Stomach (tissue), 9 donors: Measurements from ENCODE around the gene ELF4. TPM values are rescaled to one million over a fixed set of nuclear protein-coding genes. Genes with fewer than 3 reads are reported as not detected.

Experiments
- DNase-seq, 2 donors: peaks; one replicate each; pipeline versions ENCODE4 v3.0.0 to v3.0.0-alpha.2; 2013 to 2019
- H3K27ac ChIP-seq, 5 donors: fragments of 200-600 bp in 4 of 5; sonication (generic) in 4 of 5; one replicate each; pipeline ENCODE4 v1.5.1; 2013 to 2019; ENCODE audit warnings: mild to moderate bottlenecking in 1 of 5, moderate library complexity in 1 of 5
- H3K27me3 ChIP-seq, 3 donors: fragments of 200-600 bp; sonication (generic); one replicate each; pipeline ENCODE4 v1.5.1; 2017 to 2019; ENCODE audit warnings: mixed run types in 1 of 3
- H3K36me3 ChIP-seq, 4 donors: fragments of 200-600 bp; sonication (generic); 1 replicate in 3 of 4; 2 replicates in 1 of 4; pipeline ENCODE4 v1.5.1; 2016 to 2019
- H3K4me1 ChIP-seq, 4 donors: fragments of 200-600 bp; sonication (generic); one replicate each; pipeline ENCODE4 v1.5.1; 2016 to 2019
- H3K4me3 ChIP-seq, 4 donors: fragments of 200-600 bp; sonication (generic) in 3 of 4; one replicate each; pipeline ENCODE4 v1.5.1; 2016 to 2019; ENCODE audit warnings: mild to moderate bottlenecking in 1 of 4
- H3K9me3 ChIP-seq, 4 donors: fragments of 200-600 bp; sonication (generic); one replicate each; pipeline ENCODE4 v1.5.1; 2016 to 2019
- EP300 ChIP-seq: sonication (generic); formaldehyde crosslinking; IDR thresholded peaks from one replicate; pipeline ENCODE4 v1.6.1; 2017; ENCODE audit warnings: antibody characterized with exemption
- POLR2A ChIP-seq, 4 donors: fragments of 450-650 bp; IDR thresholded peaks; one replicate each; pipeline ENCODE4 v1.6.1; 2016; ENCODE audit warnings: antibody characterized with exemption in 4 of 4, control low read depth in 2 of 4, mild to moderate bottlenecking in 1 of 4, moderate library complexity in 1 of 4
- POLR2AphosphoS5 ChIP-seq, 3 donors: sonication (generic); formaldehyde crosslinking; IDR thresholded peaks; one replicate each; pipeline ENCODE4 v1.6.1; 2016; ENCODE audit warnings: antibody characterized with exemption in 3 of 3
- WGBS, 5 donors: extraction: QIAGEN DNeasy Blood & Tissue Kit in 3 of 5; methylation state at CpG; one replicate each; pipeline versions ENCODE4 v1.1.5 to v1.1.7; 2013 to 2018; 5-methylcytosine and 5-hydroxymethylcytosine counted together
- intact Hi-C: fragments of 100-400 bp; cut with DNase I; formaldehyde crosslinking; loops from one replicate; pipeline ENCODE4 v1.15.1; 2023; ENCODE audit warnings: low total_unique reads
- polyA plus RNA-seq, 3 donors: library from polyadenylated mRNA; stranded (reverse); fragments of 200-250 nt; gene quantifications; one replicate each; pipeline ENCODE4 v1.2.3, GENCODE V29; 2013
- total RNA-seq, 5 donors: library from RNA; depleted of rRNA; stranded (reverse); fragments of >200 nt; gene quantifications; one replicate each; pipeline versions ENCODE4 v1.1.0 to v1.2.3, GENCODE V29; 2014 to 2016
- TF ChIP-seq, protein P1 (sequence below), 7 experiments: fragments of 450-650 bp in 4 of 7; fragments of 200-600 bp in 3 of 7; sonication (generic) in 3 of 7; IDR thresholded peaks; one replicate each; pipeline ENCODE4 v1.5.1; 2016 to 2019; ENCODE audit warnings: antibody characterized with exemption in 7 of 7, control low read depth in 2 of 7, mild to moderate bottlenecking in 1 of 7
- donor health status: healthy with polysubstance abuse.
- donor health status: Bipolar disorder and iron deficiency.
- donor health status: healthy.

Gene ELF4
- total and polyA plus RNA-seq, 8 donors, result 3.9 to 34.5 (median 12.7) TPM

- Histone ChIP-seq H3K27ac (peak overlapping the region in 3 of 5 donors; percentile 12 to 32 (median 26)), H3K4me3 (no peak overlapping the region), H3K36me3 (no peaks in the 10 kb centered on the region), H3K27me3 (no peaks in the 10 kb centered on the region), H3K9me3 (no peaks in the 10 kb centered on the region), H3K4me1 (peaks cover 6 to 61% (median 29%) of the 10 kb centered on the region in 4 donors)
- no peak for TF ChIP-seq EP300
- TF ChIP-seq, protein P1, sequence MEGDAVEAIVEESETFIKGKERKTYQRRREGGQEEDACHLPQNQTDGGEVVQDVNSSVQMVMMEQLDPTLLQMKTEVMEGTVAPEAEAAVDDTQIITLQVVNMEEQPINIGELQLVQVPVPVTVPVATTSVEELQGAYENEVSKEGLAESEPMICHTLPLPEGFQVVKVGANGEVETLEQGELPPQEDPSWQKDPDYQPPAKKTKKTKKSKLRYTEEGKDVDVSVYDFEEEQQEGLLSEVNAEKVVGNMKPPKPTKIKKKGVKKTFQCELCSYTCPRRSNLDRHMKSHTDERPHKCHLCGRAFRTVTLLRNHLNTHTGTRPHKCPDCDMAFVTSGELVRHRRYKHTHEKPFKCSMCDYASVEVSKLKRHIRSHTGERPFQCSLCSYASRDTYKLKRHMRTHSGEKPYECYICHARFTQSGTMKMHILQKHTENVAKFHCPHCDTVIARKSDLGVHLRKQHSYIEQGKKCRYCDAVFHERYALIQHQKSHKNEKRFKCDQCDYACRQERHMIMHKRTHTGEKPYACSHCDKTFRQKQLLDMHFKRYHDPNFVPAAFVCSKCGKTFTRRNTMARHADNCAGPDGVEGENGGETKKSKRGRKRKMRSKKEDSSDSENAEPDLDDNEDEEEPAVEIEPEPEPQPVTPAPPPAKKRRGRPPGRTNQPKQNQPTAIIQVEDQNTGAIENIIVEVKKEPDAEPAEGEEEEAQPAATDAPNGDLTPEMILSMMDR (IDR thresholded peaks at IDR 0.05), result no peak
- TF ChIP-seq POLR2A (IDR thresholded peaks at IDR 0.05), result no peak
- no peak for TF ChIP-seq POLR2AphosphoS5 (IDR thresholded peaks at IDR 0.05)
- intact Hi-C loops, result no loop called here
- WGBS, 5 donors, result 72 to 85% (median 80%) methylated on average over 3 of the region's 3 CpGs
- no peak for DNase-seq
Observed at GRCh38 chrX:130105244-130105643, 5.1 kb downstream of the ELF4 start.

DNA sequence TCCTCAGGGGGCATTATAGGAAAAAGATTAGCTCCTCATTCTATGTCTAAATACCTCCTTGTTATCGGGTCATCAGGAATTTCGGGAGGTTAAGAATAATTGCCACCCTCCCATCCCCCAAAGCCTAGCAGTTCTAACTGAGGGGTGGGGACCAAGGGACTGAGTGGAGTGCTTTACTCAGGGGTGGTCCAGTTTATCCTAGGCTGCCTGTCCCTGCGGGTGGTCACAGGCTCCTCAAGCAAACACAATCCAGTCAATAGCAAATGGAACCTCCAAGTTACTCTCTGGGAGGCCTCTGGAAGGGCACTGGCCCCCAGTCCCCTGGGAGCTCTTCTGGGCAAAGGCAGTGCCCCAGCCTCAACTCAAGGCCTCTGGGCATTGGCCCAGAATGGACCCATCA, 6.7 kb downstream of the ELF4 start:
- Histone ChIP-seq H3K4me3 (no peak overlapping the region), H3K27ac (no peak overlapping the region), H3K9me3 (no peaks in the 10 kb centered on the region), H3K36me3 (no peaks in the 10 kb centered on the region), H3K27me3 (no peaks in the 10 kb centered on the region), H3K4me1 (peaks cover 14 to 71% (median 41%) of the 10 kb centered on the region in 4 donors)
- intact Hi-C loops, result no loop called here
- TF ChIP-seq POLR2A (IDR thresholded peaks at IDR 0.05) (no peak), EP300 (no peak), POLR2AphosphoS5 (IDR thresholded peaks at IDR 0.05) (no peak)
- TF ChIP-seq, protein P1 (IDR thresholded peaks at IDR 0.05), result no peak
- DNase-seq, result no peak
- WGBS, 5 donors, result 67 to 83% (median 78%) methylated on average over 3 of the region's 3 CpGs

DNA sequence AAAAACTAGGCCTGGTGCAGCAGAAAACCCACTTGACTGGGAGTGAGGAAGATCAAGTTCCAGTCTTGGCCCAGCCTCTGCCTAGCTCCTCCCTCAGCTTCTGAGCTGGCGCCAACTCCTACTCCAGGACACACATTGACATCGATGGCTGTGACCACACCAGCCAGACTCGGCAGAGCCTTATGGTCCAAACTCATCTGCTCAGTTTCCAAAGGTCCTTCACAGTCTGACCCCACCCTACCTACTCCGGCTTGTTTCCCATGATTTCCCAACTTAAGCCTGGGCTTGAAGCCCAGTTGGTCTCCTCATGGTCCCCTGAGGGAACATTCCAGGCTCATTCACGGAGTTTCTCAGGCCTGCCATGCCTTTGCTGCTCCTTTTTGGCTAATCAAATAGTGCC, 10.1 kb downstream of the ELF4 start:
- DNase-seq, result no peak
- intact Hi-C loops, result no loop called here

DNA sequence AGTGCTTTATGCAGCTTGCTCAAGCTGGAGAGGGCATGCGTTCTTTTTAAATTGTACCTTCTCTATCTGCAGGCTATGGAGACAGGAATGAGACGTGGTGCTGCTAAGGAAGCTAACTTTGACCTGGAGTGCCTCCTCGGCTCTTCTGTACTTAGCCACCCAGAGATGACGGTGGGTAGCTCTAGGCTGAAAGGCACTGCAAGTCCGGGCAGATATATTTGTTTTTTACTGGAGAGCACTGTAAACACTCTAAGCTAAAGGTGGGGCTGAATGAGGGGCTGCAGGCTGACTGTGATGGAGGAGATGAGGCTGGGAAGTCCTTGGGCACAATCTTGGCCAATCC, 12.1 kb downstream of the ELF4 start:
- Histone ChIP-seq H3K36me3 (no peaks in the 10 kb centered on the region), H3K9me3 (no peaks in the 10 kb centered on the region), H3K4me1 (peaks cover 19 to 50% (median 38%) of the 10 kb centered on the region in 4 donors), H3K4me3 (no peak overlapping the region), H3K27me3 (no peaks in the 10 kb centered on the region), H3K27ac (peak overlapping the region; percentile 55 to 72 (median 69))
- no peak for DNase-seq
- TF ChIP-seq EP300 (no peak), POLR2A (IDR thresholded peaks at IDR 0.05) (no peak), POLR2AphosphoS5 (IDR thresholded peaks at IDR 0.05) (no peak)
- TF ChIP-seq, protein P1 (IDR thresholded peaks at IDR 0.05), result no peak
- WGBS, 5 donors, result 24 to 49% (median 33%) methylated on average over 4 to 5 of the region's 5 CpGs
- intact Hi-C loops, result no loop called here

More for the DNA sequence above, 10.1 kb downstream of the ELF4 start:
- Histone ChIP-seq H3K27me3 (no peaks in the 10 kb centered on the region), H3K9me3 (no peaks in the 10 kb centered on the region), H3K36me3 (no peaks in the 10 kb centered on the region), H3K4me1 (peaks cover 19 to 50% (median 36%) of the 10 kb centered on the region in 4 donors), H3K4me3 (no peak overlapping the region), H3K27ac (peak overlapping the region in 3 of 5 donors; percentile 22 to 69 (median 47))
- 42 to 74% (median 55%) methylated on average over 4 to 5 of the region's 5 CpGs for WGBS, 5 donors
- TF ChIP-seq, protein P1 (IDR thresholded peaks at IDR 0.05), result no peak
- TF ChIP-seq POLR2AphosphoS5 (IDR thresholded peaks at IDR 0.05), result peak in 1 of 3 donors; percentile 6
